Measurements from ENCODE around the gene GAB1.

GAB1 gene

DNA sequence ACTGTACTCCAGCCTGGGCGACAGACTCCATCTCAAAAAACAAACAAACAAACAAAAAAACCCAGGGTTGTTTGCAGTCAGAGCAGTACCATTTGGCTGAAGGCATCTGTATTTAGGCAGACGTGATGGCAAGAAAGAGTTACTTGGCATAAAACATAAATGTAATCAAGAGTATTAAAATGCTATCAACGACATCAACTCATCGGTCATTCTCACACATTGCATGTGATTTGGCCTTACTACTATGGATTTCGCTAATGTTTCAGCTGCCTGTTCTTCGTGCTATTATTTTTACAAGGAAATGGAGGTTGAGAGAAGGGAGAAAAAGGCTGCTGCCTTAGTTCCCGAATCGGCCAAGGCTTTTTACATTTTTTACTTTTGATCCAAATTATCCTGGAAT, 161.3 kb downstream of the GAB1 start:
- DNase-seq (ENCODE audit: low read depth) = no peak
- no peak overlapping the region for H3K4me3 ChIP-seq (ENCODE audit: low read depth, low read length)
- no peak for TF ChIP-seq CTCF (IDR thresholded peaks at IDR 0.05; ENCODE audit: control insufficient read depth, extremely low read depth, insufficient read depth)

- DNase-seq (ENCODE audit: low read depth) = no peak
- no peak overlapping the region for H3K4me3 ChIP-seq (ENCODE audit: low read depth, low read length)
- no peak for TF ChIP-seq CTCF (IDR thresholded peaks at IDR 0.05; ENCODE audit: control insufficient read depth, extremely low read depth, insufficient read depth)
These were observed 165.6 kb downstream of the GAB1 start for GRCh38 chr4:143502231-143502630.

DNA sequence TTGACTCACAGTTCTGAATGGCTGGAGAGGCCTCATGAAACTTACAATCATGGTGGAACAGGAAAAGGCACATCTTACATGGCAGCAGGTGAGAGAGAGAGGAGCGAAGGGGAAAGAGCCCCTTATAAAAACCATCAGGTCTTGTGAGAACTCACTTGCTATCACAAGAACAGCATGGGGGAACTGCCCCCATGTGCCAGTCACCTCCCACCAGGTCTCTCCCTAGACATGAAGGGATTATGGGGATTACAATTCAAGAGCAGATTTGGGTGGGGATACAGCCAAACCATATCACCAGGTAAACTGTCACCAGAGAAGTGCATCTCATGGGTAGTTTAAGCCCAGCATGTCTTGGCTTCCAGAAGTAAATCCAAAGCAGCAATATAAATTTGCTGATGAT, 169.4 kb downstream of the GAB1 start:
- no peak overlapping the region for H3K4me3 ChIP-seq (ENCODE audit: low read depth, low read length)
- no peak for DNase-seq (ENCODE audit: low read depth)
- no peak for TF ChIP-seq CTCF (IDR thresholded peaks at IDR 0.05; ENCODE audit: control insufficient read depth, extremely low read depth, insufficient read depth)

GRCh38 chr4:143511906-143512305, 175.2 kb downstream of the GAB1 start:
- no peak for DNase-seq (ENCODE audit: low read depth)
- no peak for TF ChIP-seq CTCF (IDR thresholded peaks at IDR 0.05; ENCODE audit: control insufficient read depth, extremely low read depth, insufficient read depth)
- H3K4me3 ChIP-seq (ENCODE audit: low read depth, low read length) = no peak overlapping the region

DNA sequence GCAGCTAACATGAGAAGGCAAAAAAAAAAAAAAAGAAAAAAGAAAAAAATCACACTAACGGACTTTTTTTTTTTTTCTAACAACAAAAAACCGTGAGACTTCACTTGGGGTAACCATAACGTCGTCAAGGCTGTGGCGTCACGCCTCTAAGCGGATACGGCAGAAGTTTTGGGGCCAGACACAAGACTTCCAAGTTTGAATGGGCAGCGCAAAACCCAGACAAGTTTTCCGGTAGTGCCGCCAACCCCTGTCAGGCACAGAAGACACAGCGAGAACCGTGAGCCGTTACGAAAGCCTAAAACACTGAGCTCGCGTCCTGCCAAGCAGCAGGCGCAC, 176.3 kb downstream of the GAB1 start:
- H3K4me3 ChIP-seq (ENCODE audit: low read depth, low read length) = peak overlapping the region; percentile 95
- no peak for DNase-seq (ENCODE audit: low read depth)
- TF ChIP-seq CTCF (IDR thresholded peaks at IDR 0.05; ENCODE audit: control insufficient read depth, extremely low read depth, insufficient read depth) = no peak

DNA sequence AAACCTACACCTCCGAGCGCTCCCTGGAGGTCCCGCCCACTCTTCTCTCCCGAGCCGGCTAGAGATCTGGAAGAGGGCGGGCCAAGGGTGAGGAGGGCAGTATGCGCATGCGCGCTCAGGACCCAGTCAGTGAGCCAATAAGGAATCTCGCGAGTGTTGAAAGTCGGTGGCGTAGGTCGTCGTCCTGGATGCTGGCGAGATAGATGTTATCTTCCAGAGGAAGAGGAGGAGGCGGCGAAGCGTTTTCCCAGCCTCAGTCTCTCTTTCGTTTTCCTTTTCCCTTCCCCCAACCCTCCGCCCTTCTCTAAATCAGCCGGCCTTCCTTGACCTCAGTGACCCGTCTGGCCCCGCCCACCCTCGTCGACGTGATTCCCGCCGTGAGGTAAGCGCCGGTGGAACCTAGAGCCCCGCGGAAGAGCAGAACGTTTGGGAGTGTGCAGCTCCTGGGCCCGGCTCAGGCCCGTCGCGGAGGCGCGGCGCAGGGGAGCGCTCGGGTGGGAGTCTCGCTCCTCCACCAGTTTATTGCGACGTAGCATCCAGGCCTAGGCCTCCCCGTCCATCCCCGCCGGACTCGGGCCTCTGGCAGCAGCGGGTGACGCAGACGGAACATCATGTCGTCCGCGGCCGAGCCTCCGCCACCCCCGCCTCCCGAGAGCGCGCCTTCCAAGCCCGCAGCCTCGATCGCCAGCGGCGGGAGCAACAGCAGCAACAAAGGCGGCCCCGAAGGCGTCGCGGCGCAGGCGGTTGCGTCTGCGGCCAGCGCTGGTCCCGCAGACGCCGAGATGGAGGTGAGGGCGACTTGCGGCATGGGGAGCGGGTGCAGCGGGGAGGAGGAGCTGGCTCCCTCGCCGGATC, 176.9 kb downstream of the GAB1 start, which contains the start of gene SMARCA5:
Gene SMARCA5 (plus strand): TSS at position 389 of the 855 bp plus-strand sequence. CDS start 223 bp downstream, at position 612.
- no peak for TF ChIP-seq CTCF (IDR thresholded peaks at IDR 0.05; ENCODE audit: control insufficient read depth, extremely low read depth, insufficient read depth)
- peak; percentile 94 for DNase-seq (ENCODE audit: low read depth)
- peak within 1 kb of the TSS; percentile 95 for H3K4me3 ChIP-seq (ENCODE audit: low read depth, low read length)

DNA sequence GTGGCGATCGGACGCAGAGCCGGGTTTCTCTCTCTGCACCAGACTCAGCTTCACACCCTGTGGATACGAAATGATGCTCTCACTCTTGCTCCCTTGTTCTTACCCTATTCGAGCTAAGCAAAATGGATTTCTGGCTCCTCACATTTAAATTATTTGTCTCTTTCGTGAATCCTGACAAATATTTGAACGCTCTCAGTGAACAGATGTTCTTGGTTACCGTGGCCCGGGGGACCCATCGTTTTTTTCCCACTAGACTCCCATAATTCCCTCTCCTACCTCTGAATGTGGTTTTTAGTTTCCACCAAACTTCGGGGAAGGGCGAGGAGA, 177.5 kb downstream of the GAB1 start:
- H3K4me3 ChIP-seq (ENCODE audit: low read depth, low read length) = peak overlapping the region; percentile 95
- no peak for TF ChIP-seq CTCF (IDR thresholded peaks at IDR 0.05; ENCODE audit: control insufficient read depth, extremely low read depth, insufficient read depth)
- DNase-seq (ENCODE audit: low read depth) = no peak

Measured in LNCaP clone FGC (cell line).